Mesendoderm (in vitro differentiated cells): Measurements from ENCODE around the gene TAF10.

Experiments
- DNase-seq: peaks from one replicate; pipeline ENCODE4 v3.0.0; 2013
- H2AK5ac ChIP-seq: 2 replicates; pipeline ENCODE4 v1.6.1; 2013; ENCODE audit warnings: low read length, inconsistent platforms
- H2BK120ac ChIP-seq: 2 replicates; pipeline ENCODE4 v1.6.1; 2013; ENCODE audit warnings: low read depth, mild to moderate bottlenecking, low read length, moderate library complexity, mixed read lengths
- H2BK15ac ChIP-seq: replicated peaks from 2 replicates; pipeline ENCODE4 v1.6.1; 2013; ENCODE audit warnings: low read depth, mild to moderate bottlenecking, moderate library complexity
- H2BK5ac ChIP-seq: 2 replicates; pipeline ENCODE4 v1.6.1; 2013; ENCODE audit warnings: low read length, inconsistent platforms
- H3K18ac ChIP-seq: 2 replicates; pipeline ENCODE4 v1.6.1; 2013; ENCODE audit warnings: mild to moderate bottlenecking, low read length, mixed read lengths
- H3K23ac ChIP-seq: one replicate; pipeline ENCODE4 v1.6.1; 2013; ENCODE audit warnings: low read length
- H3K27ac ChIP-seq: 2 replicates; pipeline ENCODE4 v1.5.1; 2013; ENCODE audit warnings: low read depth, mild to moderate bottlenecking, inconsistent platforms, low read length, moderate library complexity
- H3K27me3 ChIP-seq: 2 replicates; pipeline ENCODE4 v1.6.1; 2013; ENCODE audit warnings: low read length, control low read depth, mild to moderate bottlenecking, inconsistent platforms; ENCODE audit not compliant: insufficient read depth, poor library complexity
- H3K36me3 ChIP-seq: 2 replicates; pipeline ENCODE4 v1.6.1; 2013; ENCODE audit warnings: low read length, inconsistent platforms; ENCODE audit not compliant: control insufficient read depth, insufficient read depth
- H3K4ac ChIP-seq: one replicate; pipeline ENCODE4 v1.6.1; 2013; ENCODE audit warnings: low read depth, mild to moderate bottlenecking, low read length, moderate library complexity
- H3K4me1 ChIP-seq: 2 replicates; pipeline ENCODE4 v1.6.1; 2013; ENCODE audit warnings: low read depth, low read length, inconsistent platforms; ENCODE audit not compliant: control insufficient read depth
- H3K4me2 ChIP-seq: 2 replicates; pipeline ENCODE4 v1.6.1; 2013; ENCODE audit warnings: low read length
- H3K4me3 ChIP-seq: 2 replicates; pipeline ENCODE4 v1.5.1; 2013; ENCODE audit warnings: mild to moderate bottlenecking, low read length
- H3K56ac ChIP-seq: one replicate; pipeline ENCODE4 v1.6.1; 2013; ENCODE audit warnings: low read length
- H3K79me1 ChIP-seq: 2 replicates; pipeline ENCODE4 v1.6.1; 2013; ENCODE audit warnings: low read length, inconsistent platforms
- H3K79me2 ChIP-seq: 2 replicates; pipeline ENCODE4 v1.6.1; 2013; ENCODE audit warnings: mild to moderate bottlenecking, low read length; ENCODE audit not compliant: control insufficient read depth, insufficient read depth
- H3K9ac ChIP-seq: 2 replicates; pipeline ENCODE4 v1.6.1; 2013; ENCODE audit warnings: low read length, inconsistent platforms
- H4K5ac ChIP-seq: one replicate; pipeline ENCODE4 v1.6.1; 2013; ENCODE audit warnings: low read length
- H4K8ac ChIP-seq: one replicate; pipeline ENCODE4 v1.6.1; 2013; ENCODE audit warnings: low read depth, mild to moderate bottlenecking, control low read depth, low read length, moderate library complexity
- WGBS: extraction: QIAGEN DNeasy Blood & Tissue Kit; methylation state at CpG from one replicate; pipeline ENCODE4 v1.1.7; 2013; ENCODE audit warnings: low lambda C conversion rate, missing lambda C conversion rate; ENCODE audit not compliant: insufficient coverage; ENCODE audit errors: extremely low coverage; 5-methylcytosine and 5-hydroxymethylcytosine counted together

TAF10 gene

GRCh38 chr11:6625156-6625831 is 13.3 kb upstream of the TAF10 start:
- DNase-seq, result no peak
- H4K5ac ChIP-seq, result no peak overlapping the region
- no peak overlapping the region for H2AK5ac ChIP-seq
- no peak overlapping the region for H3K27ac ChIP-seq
- no peak overlapping the region for H3K4ac ChIP-seq
- H2BK15ac ChIP-seq, result no peak overlapping the region
- no peaks in the 10 kb centered on the region for H3K27me3 ChIP-seq
- H3K79me2 ChIP-seq, result no peaks in the 10 kb centered on the region
- no peak overlapping the region for H3K9ac ChIP-seq
- H3K4me2 ChIP-seq, result no peak overlapping the region
- H2BK120ac ChIP-seq, result no peak overlapping the region
- no peaks in the 10 kb centered on the region for H3K36me3 ChIP-seq
- H3K4me1 ChIP-seq, result no peaks in the 10 kb centered on the region
- H2BK5ac ChIP-seq, result no peak overlapping the region
- no peak overlapping the region for H3K18ac ChIP-seq
- no CpG with 5 or more reads among the region's 12 CpGs for WGBS
- H3K56ac ChIP-seq, result no peak overlapping the region
- H3K79me1 ChIP-seq, result no peaks in the 10 kb centered on the region
- no peak overlapping the region for H3K23ac ChIP-seq
- H3K4me3 ChIP-seq, result no peak overlapping the region
- no peak overlapping the region for H4K8ac ChIP-seq

GRCh38 chr11:6623391-6624363 is 11.7 kb upstream of the TAF10 start:
- no peaks in the 10 kb centered on the region for H3K36me3 ChIP-seq
- no CpG with 5 or more reads among the region's 31 CpGs for WGBS
- H4K5ac ChIP-seq, result no peak overlapping the region

GRCh38 chr11:6622261-6623171 is 10.5 kb upstream of the TAF10 start:
- WGBS, result no CpG with 5 or more reads among the region's 24 CpGs
- H3K27ac ChIP-seq, result no peak overlapping the region
- H3K4me1 ChIP-seq, result no peaks in the 10 kb centered on the region
- H4K5ac ChIP-seq, result no peak overlapping the region
- no peak overlapping the region for H3K56ac ChIP-seq
- H3K4me3 ChIP-seq, result no peak overlapping the region
- no peaks in the 10 kb centered on the region for H3K27me3 ChIP-seq
- H3K36me3 ChIP-seq, result no peaks in the 10 kb centered on the region
- no peak overlapping the region for H3K4ac ChIP-seq
- H3K79me2 ChIP-seq, result peaks cover 2% of the 10 kb centered on the region
- no peak overlapping the region for H2BK15ac ChIP-seq
- peaks cover 5% of the 10 kb centered on the region for H3K79me1 ChIP-seq
- H2BK5ac ChIP-seq, result no peak overlapping the region
- H3K18ac ChIP-seq, result no peak overlapping the region
- DNase-seq, result no peak
- H3K23ac ChIP-seq, result no peak overlapping the region
- H3K9ac ChIP-seq, result no peak overlapping the region
- no peak overlapping the region for H2AK5ac ChIP-seq
- no peak overlapping the region for H2BK120ac ChIP-seq
- no peak overlapping the region for H4K8ac ChIP-seq
- no peak overlapping the region for H3K4me2 ChIP-seq

More at GRCh38 chr11:6623391-6624363, 11.7 kb upstream of the TAF10 start:
- H3K4me2 ChIP-seq, result no peak overlapping the region
- H2AK5ac ChIP-seq, result no peak overlapping the region
- H2BK15ac ChIP-seq, result no peak overlapping the region
- no peaks in the 10 kb centered on the region for H3K27me3 ChIP-seq
- no peak overlapping the region for H2BK120ac ChIP-seq
- H2BK5ac ChIP-seq, result no peak overlapping the region
- H3K4me1 ChIP-seq, result no peaks in the 10 kb centered on the region
- no peak overlapping the region for H4K8ac ChIP-seq
- H3K18ac ChIP-seq, result no peak overlapping the region
- peaks cover 3% of the 10 kb centered on the region for H3K79me1 ChIP-seq
- peaks cover under 1% of the 10 kb centered on the region for H3K79me2 ChIP-seq
- no peak overlapping the region for H3K4me3 ChIP-seq
- no peak overlapping the region for H3K56ac ChIP-seq
- H3K9ac ChIP-seq, result no peak overlapping the region
- H3K27ac ChIP-seq, result no peak overlapping the region
- no peak overlapping the region for H3K23ac ChIP-seq
- DNase-seq, result no peak
- H3K4ac ChIP-seq, result no peak overlapping the region

GRCh38 chr11:6621711-6622211 is 9.7 kb upstream of the TAF10 start:
- H3K4me3 ChIP-seq, result no peak overlapping the region

GRCh38 chr11:6620636-6621035 is 8.6 kb upstream of the TAF10 start:
- no peak overlapping the region for H2BK5ac ChIP-seq
- H2AK5ac ChIP-seq, result no peak overlapping the region
- H4K5ac ChIP-seq, result no peak overlapping the region
- no peak overlapping the region for H3K18ac ChIP-seq
- H3K9ac ChIP-seq, result no peak overlapping the region
- no peak overlapping the region for H4K8ac ChIP-seq
- no peak overlapping the region for H2BK15ac ChIP-seq
- H3K4me3 ChIP-seq, result no peak overlapping the region
- H3K27ac ChIP-seq, result no peak overlapping the region
- no peak for DNase-seq
- H3K4me1 ChIP-seq, result no peaks in the 10 kb centered on the region
- no CpG with 5 or more reads among the region's 1 CpG for WGBS
- H3K23ac ChIP-seq, result no peak overlapping the region
- no peak overlapping the region for H3K4ac ChIP-seq
- H3K56ac ChIP-seq, result no peak overlapping the region
- no peak overlapping the region for H2BK120ac ChIP-seq
- no peak overlapping the region for H3K4me2 ChIP-seq
- peaks cover 2% of the 10 kb centered on the region for H3K79me2 ChIP-seq
- H3K36me3 ChIP-seq, result no peaks in the 10 kb centered on the region
- H3K79me1 ChIP-seq, result peaks cover 5% of the 10 kb centered on the region
- no peaks in the 10 kb centered on the region for H3K27me3 ChIP-seq

More at GRCh38 chr11:6621711-6622211, 9.7 kb upstream of the TAF10 start:
- no peaks in the 10 kb centered on the region for H3K4me1 ChIP-seq
- no peak overlapping the region for H2BK15ac ChIP-seq
- H3K27ac ChIP-seq, result no peak overlapping the region
- H3K23ac ChIP-seq, result no peak overlapping the region
- peaks cover 5% of the 10 kb centered on the region for H3K79me1 ChIP-seq
- no peaks in the 10 kb centered on the region for H3K36me3 ChIP-seq
- no peak overlapping the region for H3K18ac ChIP-seq
- H3K4ac ChIP-seq, result no peak overlapping the region
- H3K56ac ChIP-seq, result no peak overlapping the region
- no peak overlapping the region for H4K8ac ChIP-seq
- peaks cover 2% of the 10 kb centered on the region for H3K79me2 ChIP-seq
- DNase-seq, result no peak
- H2AK5ac ChIP-seq, result no peak overlapping the region
- no peak overlapping the region for H4K5ac ChIP-seq
- H2BK5ac ChIP-seq, result no peak overlapping the region
- WGBS, result no CpG with 5 or more reads among the region's 16 CpGs
- no peak overlapping the region for H3K9ac ChIP-seq
- H3K4me2 ChIP-seq, result no peak overlapping the region
- H3K27me3 ChIP-seq, result no peaks in the 10 kb centered on the region
- no peak overlapping the region for H2BK120ac ChIP-seq
